Nephron progenitor cell (in vitro differentiated cells): ENCODE results near the gene DNAH7.

Source experiments
- DNase-seq: peaks from one replicate; pipeline ENCODE4 v3.0.0; 2021
- H3K27ac Mint-ChIP-seq: 2 replicates; pipeline ENCODE4 v1.8.0; 2021; ENCODE audit warnings: mild to moderate bottlenecking, moderate library complexity, mixed read lengths
- H3K27me3 Mint-ChIP-seq: 2 replicates; pipeline ENCODE4 v1.8.0; 2021; ENCODE audit warnings: mild to moderate bottlenecking, low read depth, mixed read lengths; ENCODE audit not compliant: poor library complexity
- H3K36me3 Mint-ChIP-seq: 2 replicates; pipeline ENCODE4 v1.8.0; 2021; ENCODE audit warnings: low read depth, mixed read lengths
- H3K4me1 Mint-ChIP-seq: 2 replicates; pipeline ENCODE4 v1.8.0; 2021; ENCODE audit warnings: mixed read lengths
- H3K4me3 Mint-ChIP-seq: 2 replicates; pipeline ENCODE4 v1.8.0; 2021; ENCODE audit warnings: mild to moderate bottlenecking, moderate library complexity, mixed read lengths
- H3K9me3 Mint-ChIP-seq: 2 replicates; pipeline ENCODE4 v1.8.0; 2021; ENCODE audit warnings: mild to moderate bottlenecking, moderate library complexity, mixed read lengths
- TF ChIP-seq, protein P1 (sequence below): fragments of 200-600 bp; sonication (generic); IDR thresholded peaks from 2 replicates; pipeline ENCODE4 v1.5.0; 2021; ENCODE audit warnings: antibody characterized with exemption

The DNAH7 gene

GRCh38 chr2:195903956-195904355, 164.7 kb downstream of the DNAH7 start:
- Mint-ChIP-seq H3K36me3 (no peaks in the 10 kb centered on the region), H3K27ac (no peak overlapping the region), H3K4me3 (no peak overlapping the region), H3K4me1 (no peaks in the 10 kb centered on the region), H3K27me3 (no peaks in the 10 kb centered on the region), H3K9me3 (no peaks in the 10 kb centered on the region)
- TF ChIP-seq, protein P1, sequence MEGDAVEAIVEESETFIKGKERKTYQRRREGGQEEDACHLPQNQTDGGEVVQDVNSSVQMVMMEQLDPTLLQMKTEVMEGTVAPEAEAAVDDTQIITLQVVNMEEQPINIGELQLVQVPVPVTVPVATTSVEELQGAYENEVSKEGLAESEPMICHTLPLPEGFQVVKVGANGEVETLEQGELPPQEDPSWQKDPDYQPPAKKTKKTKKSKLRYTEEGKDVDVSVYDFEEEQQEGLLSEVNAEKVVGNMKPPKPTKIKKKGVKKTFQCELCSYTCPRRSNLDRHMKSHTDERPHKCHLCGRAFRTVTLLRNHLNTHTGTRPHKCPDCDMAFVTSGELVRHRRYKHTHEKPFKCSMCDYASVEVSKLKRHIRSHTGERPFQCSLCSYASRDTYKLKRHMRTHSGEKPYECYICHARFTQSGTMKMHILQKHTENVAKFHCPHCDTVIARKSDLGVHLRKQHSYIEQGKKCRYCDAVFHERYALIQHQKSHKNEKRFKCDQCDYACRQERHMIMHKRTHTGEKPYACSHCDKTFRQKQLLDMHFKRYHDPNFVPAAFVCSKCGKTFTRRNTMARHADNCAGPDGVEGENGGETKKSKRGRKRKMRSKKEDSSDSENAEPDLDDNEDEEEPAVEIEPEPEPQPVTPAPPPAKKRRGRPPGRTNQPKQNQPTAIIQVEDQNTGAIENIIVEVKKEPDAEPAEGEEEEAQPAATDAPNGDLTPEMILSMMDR: no peak
- no peak for DNase-seq

GRCh38 chr2:195902857-195903256, 165.8 kb downstream of the DNAH7 start:
- Mint-ChIP-seq H3K27ac (no peak overlapping the region), H3K9me3 (no peaks in the 10 kb centered on the region), H3K4me1 (no peaks in the 10 kb centered on the region), H3K36me3 (no peaks in the 10 kb centered on the region), H3K27me3 (no peaks in the 10 kb centered on the region), H3K4me3 (no peak overlapping the region)
- TF ChIP-seq, protein P1: no peak
- DNase-seq: no peak

DNA sequence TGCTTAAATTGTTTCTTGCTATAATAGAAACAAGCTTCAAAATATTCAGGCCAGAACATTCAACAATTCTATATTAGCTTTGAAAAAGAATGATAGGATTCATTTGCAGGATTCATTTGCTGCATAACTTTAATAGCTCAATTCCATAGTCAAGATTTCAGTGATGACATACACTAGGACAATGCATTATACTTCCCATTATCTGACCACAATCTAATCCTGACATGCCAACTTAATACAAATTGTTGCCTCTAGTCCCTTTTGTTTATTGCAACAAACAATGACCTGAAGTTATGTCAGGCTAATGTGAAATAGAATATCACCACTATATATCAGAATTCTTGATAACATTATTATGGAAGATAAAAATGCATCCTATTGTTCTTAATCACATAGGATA, 169.4 kb downstream of the DNAH7 start:
- Mint-ChIP-seq H3K4me3 (no peak overlapping the region), H3K9me3 (no peaks in the 10 kb centered on the region), H3K4me1 (no peaks in the 10 kb centered on the region), H3K27me3 (no peaks in the 10 kb centered on the region), H3K36me3 (no peaks in the 10 kb centered on the region), H3K27ac (no peak overlapping the region)
- no peak for DNase-seq
- TF ChIP-seq, protein P1: no peak

DNA sequence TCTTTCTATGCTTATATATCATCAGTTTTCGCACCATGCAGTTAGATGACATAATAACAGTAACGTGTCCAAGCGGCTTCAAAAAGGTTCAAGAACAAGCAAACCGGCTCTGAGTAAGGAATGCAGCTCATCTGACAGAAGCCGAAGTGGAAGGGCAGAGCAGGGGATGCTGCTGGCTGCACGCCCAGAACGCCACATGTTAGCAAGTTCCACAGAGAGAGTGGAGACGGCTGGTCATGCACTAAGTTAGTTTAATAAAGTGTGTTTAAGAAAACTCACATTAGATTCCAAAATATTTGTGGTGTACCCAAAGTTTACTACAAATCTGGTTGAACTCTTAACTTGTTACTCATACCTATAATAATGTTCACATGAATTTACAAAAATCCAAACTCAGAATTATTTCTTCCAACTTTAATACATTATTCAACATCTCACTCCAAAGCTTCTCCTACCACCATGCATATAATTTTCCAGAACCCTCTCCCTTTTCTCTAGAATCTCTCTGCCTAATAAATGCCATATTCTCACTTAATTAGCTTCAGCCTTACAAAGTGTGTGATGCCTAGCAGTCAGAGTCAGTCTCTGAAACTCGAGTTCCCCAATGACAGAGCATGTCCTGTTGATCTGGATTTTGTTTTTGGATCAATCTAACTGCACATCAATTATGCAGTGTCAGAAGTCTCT, 170.0 kb downstream of the DNAH7 start:
- no peak overlapping the region for H3K27ac Mint-ChIP-seq
- TF ChIP-seq, protein P1: no peak
- H3K4me1 Mint-ChIP-seq: no peaks in the 10 kb centered on the region
- no peaks in the 10 kb centered on the region for H3K27me3 Mint-ChIP-seq
- no peaks in the 10 kb centered on the region for H3K36me3 Mint-ChIP-seq
- no peak overlapping the region for H3K4me3 Mint-ChIP-seq
- no peaks in the 10 kb centered on the region for H3K9me3 Mint-ChIP-seq
- no peak for DNase-seq

DNA sequence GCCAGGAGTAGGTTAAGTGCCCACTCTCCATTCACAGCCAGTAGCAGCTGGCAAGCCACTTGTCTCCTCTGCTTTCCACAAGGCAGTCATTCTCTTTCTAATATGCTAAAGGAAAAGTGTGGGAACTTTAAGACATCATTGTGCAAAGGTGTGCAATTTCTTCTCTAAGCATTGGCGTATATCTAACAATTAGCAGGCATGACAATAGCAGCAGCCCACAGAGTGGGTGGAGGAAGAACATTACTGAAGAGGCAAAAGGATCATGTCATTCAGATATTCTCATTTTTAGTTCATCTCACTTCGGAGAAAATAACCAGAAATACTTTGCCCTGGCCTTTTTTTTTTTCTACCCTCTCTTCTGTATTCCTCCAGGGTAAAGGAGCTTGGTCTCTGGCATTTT, 177.6 kb downstream of the DNAH7 start:
- DNase-seq: no peak
- H3K9me3 Mint-ChIP-seq: no peaks in the 10 kb centered on the region
- TF ChIP-seq, protein P1: no peak
- no peaks in the 10 kb centered on the region for H3K27me3 Mint-ChIP-seq
- no peak overlapping the region for H3K27ac Mint-ChIP-seq
- H3K36me3 Mint-ChIP-seq: no peaks in the 10 kb centered on the region
- H3K4me1 Mint-ChIP-seq: no peaks in the 10 kb centered on the region
- no peak overlapping the region for H3K4me3 Mint-ChIP-seq

GRCh38 chr2:195879153-195879552, 189.5 kb downstream of the DNAH7 start:
- no peaks in the 10 kb centered on the region for H3K27me3 Mint-ChIP-seq
- no peak for DNase-seq
- H3K4me3 Mint-ChIP-seq: no peak overlapping the region
- H3K9me3 Mint-ChIP-seq: no peaks in the 10 kb centered on the region
- H3K4me1 Mint-ChIP-seq: peaks cover 10% of the 10 kb centered on the region
- H3K27ac Mint-ChIP-seq: no peak overlapping the region
- TF ChIP-seq, protein P1: no peak
- H3K36me3 Mint-ChIP-seq: no peaks in the 10 kb centered on the region
